HUES64 (cell line): Measurements from ENCODE around the gene SETD1B.

Experiments used
- H3K27ac ChIP-seq: 2 replicates; pipeline ENCODE4 v1.7.0; 2013; ENCODE audit warnings: low read depth, low read length, inconsistent platforms
- H3K27me3 ChIP-seq: 2 replicates; pipeline ENCODE4 v1.6.1; 2013; ENCODE audit warnings: mild to moderate bottlenecking, low read length; ENCODE audit not compliant: insufficient read depth
- H3K36me3 ChIP-seq: 2 replicates; pipeline ENCODE4 v1.6.1; 2013; ENCODE audit warnings: mild to moderate bottlenecking, low read length; ENCODE audit not compliant: insufficient read depth
- H3K4me1 ChIP-seq: 2 replicates; pipeline ENCODE4 v1.6.1; 2013; ENCODE audit warnings: mild to moderate bottlenecking, low read length, moderate library complexity; ENCODE audit not compliant: insufficient read depth
- H3K4me3 ChIP-seq: 2 replicates; pipeline ENCODE4 v1.5.1; 2013; ENCODE audit warnings: mild to moderate bottlenecking, low read length, moderate library complexity
- H3K9ac ChIP-seq: 2 replicates; pipeline ENCODE4 v1.6.1; 2013; ENCODE audit warnings: mild to moderate bottlenecking, low read depth, low read length
- H3K9me3 ChIP-seq: 2 replicates; pipeline ENCODE4 v1.6.1; 2013; ENCODE audit warnings: low read depth, low read length; ENCODE audit not compliant: insufficient read depth
- whole genome bisulfite sequencing: fragments of 150-250, 120-280 bp; methylation state at CpG from one replicate; pipeline ENCODE4 v1.1.7; 2013; ENCODE audit warnings: missing lambda C conversion rate; 5-methylcytosine and 5-hydroxymethylcytosine counted together

SETD1B gene

GRCh38 chr12:121798787-121799155, 5.0 kb upstream of the SETD1B start:
- Histone ChIP-seq H3K9ac (peak overlapping the region; percentile 18; the same call in 1 of the 2 replicates), H3K27ac (peak overlapping the region; percentile 75; the same call in 1 of the 2 replicates), H3K4me1 (peaks cover 25% of the 10 kb centered on the region), H3K36me3 (peaks cover 18% of the 10 kb centered on the region), H3K9me3 (no peaks in the 10 kb centered on the region), H3K4me3 (peak overlapping the region; percentile 78), H3K27me3 (no peaks in the 10 kb centered on the region)
- 38% methylated on average over 10 of the region's 10 CpGs for WGBS

DNA sequence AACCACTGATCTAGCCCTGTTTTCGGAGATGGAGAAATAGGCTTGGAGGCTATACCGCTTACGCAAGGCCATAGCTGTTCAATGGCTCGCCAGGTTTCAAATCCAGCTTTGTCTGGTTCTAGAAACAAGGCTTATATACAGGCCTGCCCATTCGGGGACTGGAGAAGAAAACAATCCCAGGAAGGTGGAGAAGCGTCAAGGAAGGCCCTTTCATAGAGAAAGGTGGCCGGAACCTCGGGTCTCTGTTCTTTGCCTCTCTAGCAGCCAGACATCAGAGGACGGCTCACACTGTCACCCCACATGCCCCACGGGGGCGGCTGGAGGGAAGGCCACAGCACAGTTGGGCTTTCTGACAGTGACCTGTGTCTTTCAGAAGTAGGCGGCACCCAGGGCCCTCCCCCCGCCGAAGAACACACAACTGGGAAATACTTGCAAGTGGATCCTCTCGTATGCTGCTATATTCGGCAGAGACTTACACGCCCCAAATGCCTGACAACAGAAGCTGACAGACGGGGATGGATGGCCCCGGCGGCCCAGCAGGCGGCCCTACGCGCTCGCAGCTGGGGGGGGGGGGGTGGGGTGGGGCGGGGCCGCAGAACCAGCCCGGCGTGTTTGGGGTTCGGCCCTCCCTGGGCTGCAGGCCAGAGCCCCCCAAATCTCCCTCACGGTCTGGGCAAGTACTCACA, 4.5 kb upstream of the SETD1B start:
- Histone ChIP-seq H3K9ac (peak overlapping the region; percentile 99), H3K36me3 (peaks cover 18% of the 10 kb centered on the region), H3K27me3 (no peaks in the 10 kb centered on the region), H3K4me1 (peaks cover 25% of the 10 kb centered on the region), H3K4me3 (peak overlapping the region; percentile 78), H3K9me3 (no peaks in the 10 kb centered on the region), H3K27ac (peak overlapping the region; percentile 99)
- 13% methylated on average over 21 of the region's 30 CpGs for WGBS

DNA sequence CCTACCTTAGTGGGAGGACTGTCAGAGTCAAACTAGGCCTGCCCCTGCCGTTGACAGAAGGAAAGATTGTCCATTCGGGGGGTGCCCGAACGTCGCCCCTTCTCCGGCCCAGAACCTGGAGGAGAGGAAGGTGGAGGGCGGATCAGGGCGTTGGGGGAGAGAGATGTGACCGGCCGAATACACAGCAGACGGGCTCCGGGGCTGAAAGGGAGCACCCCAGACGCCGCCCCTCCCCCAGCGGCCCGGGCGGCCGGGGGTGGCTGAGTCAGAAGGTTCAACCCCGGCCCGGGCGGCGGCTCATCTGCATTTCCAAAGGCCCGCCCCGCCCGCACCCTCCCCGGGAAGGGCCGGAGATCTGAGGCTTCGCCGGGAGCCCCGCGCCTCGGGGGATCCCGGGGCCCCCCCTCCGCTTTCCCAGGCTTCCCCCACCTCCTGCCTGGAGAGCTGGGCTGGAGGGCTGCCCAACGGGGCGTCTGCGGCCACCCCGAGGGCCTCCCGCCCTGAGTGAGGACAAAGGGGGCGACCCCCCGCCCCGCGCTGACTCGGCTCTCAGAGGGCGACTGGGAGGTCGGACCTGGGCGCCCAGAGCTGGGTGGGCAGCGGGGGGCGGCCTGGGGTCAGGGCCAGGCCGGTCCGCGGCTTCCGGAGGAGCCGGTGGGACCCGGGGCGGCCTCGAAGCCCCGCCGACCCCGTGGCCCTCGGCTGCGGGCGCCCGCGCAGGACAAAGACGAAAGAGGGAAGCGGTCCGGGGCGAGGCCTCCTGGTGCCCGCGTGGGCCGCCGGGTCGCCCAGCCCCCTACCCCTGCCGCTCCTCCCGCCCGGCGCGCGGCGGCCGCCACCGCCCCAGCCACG, 3.7 kb upstream of the SETD1B start:
- H3K4me1 ChIP-seq = peaks cover 25% of the 10 kb centered on the region
- peak overlapping the region; percentile 78 for H3K4me3 ChIP-seq
- H3K36me3 ChIP-seq = peaks cover 18% of the 10 kb centered on the region
- H3K9ac ChIP-seq = peak overlapping the region; percentile 99
- under 1% methylated on average over 84 of the region's 84 CpGs for WGBS
- H3K9me3 ChIP-seq = no peaks in the 10 kb centered on the region
- no peaks in the 10 kb centered on the region for H3K27me3 ChIP-seq
- H3K27ac ChIP-seq = peak overlapping the region; percentile 99

- peaks cover 16% of the 10 kb centered on the region for H3K36me3 ChIP-seq
- peak overlapping the region; percentile 99 for H3K9ac ChIP-seq
- H3K27ac ChIP-seq = peak overlapping the region; percentile 99
- H3K27me3 ChIP-seq = no peaks in the 10 kb centered on the region
- WGBS = under 1% methylated on average over 86 of the region's 86 CpGs
- H3K9me3 ChIP-seq = no peaks in the 10 kb centered on the region
- H3K4me3 ChIP-seq = peak overlapping the region; percentile 78
- H3K4me1 ChIP-seq = peaks cover 24% of the 10 kb centered on the region
These were observed 2.9 kb upstream of the SETD1B start for GRCh38 chr12:121800694-121801594.

GRCh38 chr12:121801595-121802484, 2.0 kb upstream of the SETD1B start:
- Histone ChIP-seq H3K9ac (peak overlapping the region; percentile 99), H3K27me3 (no peaks in the 10 kb centered on the region), H3K4me3 (peak overlapping the region; percentile 78), H3K9me3 (no peaks in the 10 kb centered on the region), H3K4me1 (peaks cover 31% of the 10 kb centered on the region), H3K27ac (peak overlapping the region; percentile 99), H3K36me3 (peaks cover 11% of the 10 kb centered on the region)
- WGBS = 1% methylated on average over 13 of the region's 18 CpGs

DNA sequence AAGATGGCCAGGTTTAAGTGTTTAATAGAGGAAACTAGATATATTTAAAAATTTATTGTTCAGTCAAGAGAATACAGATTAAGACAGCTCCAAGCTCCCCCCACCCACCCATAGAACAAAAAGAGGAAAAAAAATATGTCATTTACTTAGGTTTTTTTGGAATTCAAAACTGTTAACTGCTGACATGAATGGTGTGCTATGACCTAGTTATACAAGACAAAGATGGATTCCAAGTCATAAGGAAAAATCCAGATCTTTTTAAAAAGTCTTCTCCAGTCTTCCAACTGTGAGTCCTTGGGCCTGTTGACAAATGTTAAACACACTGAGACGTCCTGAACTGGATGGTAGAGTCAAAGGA, 1.3 kb upstream of the SETD1B start:
- WGBS = 0% methylated on average over 1 of the region's 1 CpG
- H3K4me1 ChIP-seq = peaks cover 35% of the 10 kb centered on the region

DNA sequence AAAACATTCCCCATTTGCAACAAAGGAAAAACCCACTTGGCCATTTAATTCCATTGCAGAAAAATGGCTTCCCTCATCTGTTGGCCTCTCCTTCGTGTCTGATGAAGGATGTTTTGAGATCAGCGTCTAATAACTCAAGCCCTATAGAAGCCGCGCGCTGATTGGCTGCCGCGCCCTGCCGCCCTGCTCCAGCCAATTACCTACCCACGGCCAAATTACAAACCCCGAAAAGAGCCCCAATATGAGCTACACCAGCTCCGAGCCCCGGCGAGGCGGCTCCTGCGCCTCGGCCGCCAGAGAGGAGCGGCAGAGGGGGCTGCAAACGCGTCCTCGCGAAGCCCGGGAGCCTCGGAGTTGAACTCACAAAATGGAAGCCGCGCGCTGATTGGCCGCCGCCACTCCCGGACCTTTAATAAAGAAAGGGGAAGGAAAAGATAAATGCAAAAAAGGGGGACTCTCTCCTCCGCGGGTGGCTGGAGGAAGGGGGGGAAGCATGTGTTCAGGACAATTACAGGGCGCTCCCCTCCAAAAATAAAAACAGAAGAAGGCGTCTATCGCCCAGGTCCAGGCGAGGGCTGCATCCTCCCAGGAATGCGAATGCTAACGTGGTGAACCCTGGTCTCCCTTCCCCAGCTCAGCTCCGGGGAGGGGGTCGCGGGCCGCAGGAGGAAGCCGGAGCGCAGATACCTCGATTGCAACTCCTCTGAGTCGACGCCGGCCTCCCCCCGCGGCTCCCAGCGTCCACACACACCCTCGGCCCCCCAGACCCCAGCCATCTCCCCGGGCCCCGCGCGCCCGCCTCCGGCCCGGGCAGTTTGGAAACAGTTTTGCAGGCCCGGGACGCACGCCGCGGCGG, 738 bp upstream of the SETD1B start:
- H3K36me3 ChIP-seq = peaks cover 14% of the 10 kb centered on the region
- peak overlapping the region; percentile 99 for H3K27ac ChIP-seq
- no peaks in the 10 kb centered on the region for H3K27me3 ChIP-seq
- H3K4me3 ChIP-seq = peak overlapping the region; percentile 78
- peaks cover 30% of the 10 kb centered on the region for H3K4me1 ChIP-seq
- WGBS = under 1% methylated on average over 65 of the region's 65 CpGs
- H3K9ac ChIP-seq = peak overlapping the region; percentile 99
- H3K9me3 ChIP-seq = no peaks in the 10 kb centered on the region

More for the DNA sequence above, 1.3 kb upstream of the SETD1B start:
- Histone ChIP-seq H3K27me3 (no peaks in the 10 kb centered on the region), H3K9me3 (no peaks in the 10 kb centered on the region), H3K27ac (peak overlapping the region; percentile 99), H3K4me3 (peak overlapping the region; percentile 78), H3K36me3 (peaks cover 13% of the 10 kb centered on the region), H3K9ac (peak overlapping the region; percentile 99)

- no peaks in the 10 kb centered on the region for H3K27me3 ChIP-seq
- H3K9ac ChIP-seq = peak overlapping the region; percentile 57
- H3K36me3 ChIP-seq = peaks cover 21% of the 10 kb centered on the region
- H3K9me3 ChIP-seq = no peaks in the 10 kb centered on the region
- peak overlapping the region; percentile 18; the same call in 1 of the 2 replicates for H3K27ac ChIP-seq
- H3K4me1 ChIP-seq = peaks cover 17% of the 10 kb centered on the region
- H3K4me3 ChIP-seq = peak overlapping the region; percentile 78
- under 1% methylated on average over 63 of the region's 63 CpGs for WGBS
These were observed 755 bp downstream of the SETD1B start for GRCh38 chr12:121804417-121805111.
